ENCODE results near the gene KIF5A. TPM values are rescaled to one million over a fixed set of nuclear protein-coding genes. Genes with fewer than 3 reads are reported as not detected.

Gene KIF5A
- total and polyA plus RNA-seq, 2 of the 13 experiments (the other 11 are each of a cell fraction or from before 2014, with no cell fraction given), result 1.6 to 11.9 TPM

DNA sequence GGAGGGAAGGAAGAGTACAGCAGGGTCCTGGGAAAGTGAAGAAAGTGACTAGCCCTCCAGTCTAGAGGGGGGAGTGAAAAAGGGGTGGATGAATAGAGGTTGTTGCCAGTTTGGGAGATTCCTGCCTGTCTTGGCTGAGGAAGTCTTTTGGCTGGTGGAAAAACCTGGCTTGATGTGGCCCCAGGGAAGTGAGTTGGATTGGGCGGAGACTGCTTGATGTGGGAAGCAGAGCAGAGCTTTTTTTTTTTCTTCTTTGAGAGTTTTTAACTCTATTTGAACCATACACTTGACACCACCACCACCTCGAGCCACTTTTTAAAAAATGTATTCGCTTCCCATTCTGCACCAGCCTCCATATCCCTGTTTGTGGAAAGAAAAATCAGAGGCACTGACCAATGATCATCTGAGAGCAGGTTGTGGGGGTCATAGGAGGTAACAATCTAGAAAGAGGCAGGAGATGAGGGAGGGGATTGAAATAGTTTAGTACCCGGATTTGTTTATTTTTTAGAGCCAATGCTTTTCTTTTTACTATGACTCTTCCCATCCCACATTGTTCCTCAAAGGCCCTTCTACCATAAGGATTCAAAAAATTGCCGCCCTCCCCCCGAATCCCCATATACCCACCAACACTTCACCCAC, 54.1 kb downstream of the KIF5A start:
- WGBS (ENCODE audit: low lambda C conversion rate), result 64% methylated on average over 6 of the region's 6 CpGs
- intact Hi-C loops (cut with micrococcal nuclease; ENCODE audit: unreplicated experiment) (no loop called here), in situ Hi-C loops (cut with HindIII; ENCODE audit: extremely low pct_ligation_motif_present, low pct_unique_long_range_greater_than_20kb) (no loop called here)
- DNase-seq (ENCODE audit: low spot score) (no peak), FAIRE-seq (no peak), ATAC-seq (no peak)
- Histone ChIP-seq H3K36me3 (replicated peaks in 1 of 2; ENCODE audit: control insufficient read depth in 1 of 2, insufficient read depth in 2 of 2, low read length in 2 of 2) (peaks cover 8 to 13% of the 10 kb centered on the region in 2 experiments; a peak in 3 of 5 replicates), H4K20me1 (ENCODE audit: insufficient read depth, low read length) (no peaks in the 10 kb centered on the region; the same call in 1 of the 2 replicates), H3K27ac (ENCODE audit: extremely low read length, insufficient read depth, low read length) (peak overlapping the region; percentile 26), H3K9me3 (ENCODE audit: low read length) (no peaks in the 10 kb centered on the region), H3K4me3 (replicated peaks in 1 of 3; ENCODE audit: insufficient read depth in 1 of 3, low read depth in 2 of 3, low read length in 3 of 3) (peak overlapping the region; percentile 79 to 84 (median 80); a peak in 5 of 6 replicates), H2AFZ (ENCODE audit: low read length) (no peak overlapping the region), H3K27me3 (ENCODE audit: control insufficient read depth in 1 of 2, insufficient read depth in 2 of 2, low read length in 2 of 2) (peaks cover 0 to 9% of the 10 kb centered on the region in 2 experiments; a peak in 1 of 5 replicates), H3K9ac (ENCODE audit: insufficient read depth, low read depth, low read length) (peak overlapping the region; percentile 60), H3K4me1 (ENCODE audit: insufficient read depth, low read length) (peaks cover 27% of the 10 kb centered on the region), H3K79me2 (ENCODE audit: insufficient read depth, low read length) (no peaks in the 10 kb centered on the region), H3K4me2 (ENCODE audit: low read depth, low read length) (peak overlapping the region; percentile 78)
- ChIA-PET POLR2A (interaction anchor here (0.9 to 5.4 kb wide), 4 partner anchors 12 to 81 kb away, joined by 3 to 26 read pairs (median 4); partner anchors contain the start of gene PIP4K2C), CTCF (ENCODE audit: low intra/inter-chr PET ratio, low total read pairs) (no interaction called here)
- no peak for TF ChIP-seq ZNF414 (CRISPR knock-in tag; IDR thresholded peaks at IDR 0.05)
- peak; percentile 76; the same call in 1 of the 2 replicates for TF ChIP-seq PRDM15 (CRISPR knock-in tag; IDR thresholded peaks at IDR 0.05)
- no TSS peak for BruUV-seq (replicated peaks)
